H7 (cell line): ENCODE data around the gene GPR161. TPM values are rescaled to one million over a fixed set of nuclear protein-coding genes. Genes with fewer than 3 reads are reported as not detected.
"Not testable (repeated sequence)": the region's sequence is repeated elsewhere in the genome, so short reads cannot be mapped to it uniquely, and the experiment has no call there.

Experiments used
- DNase-seq: peaks from one replicate; pipeline ENCODE4 v3.0.0; 2012
- H3K27me3 ChIP-seq: 2 replicates; pipeline ENCODE4 v1.6.0; 2011; ENCODE audit warnings: mild to moderate bottlenecking, low read length; ENCODE audit not compliant: control insufficient read depth, insufficient read depth
- H3K36me3 ChIP-seq: replicated peaks from 2 replicates; pipeline ENCODE4 v1.5.1; 2011; ENCODE audit warnings: low read length; ENCODE audit not compliant: control insufficient read depth, insufficient read depth
- H3K4me3 ChIP-seq: 2 replicates; pipeline ENCODE4 v1.5.1; 2011; ENCODE audit warnings: low read depth, mild to moderate bottlenecking, control low read depth, low read length, moderate library complexity; ENCODE audit not compliant: insufficient read depth
- total RNA-seq: library from RNA; depleted of rRNA; stranded (reverse); fragments of >200 nt; shearing (Covaris generic); gene quantifications from 2 replicates; pipeline ENCODE4 v1.2.3, GENCODE V29; 2014

Gene GPR161
- total RNA-seq, 1 experiment from 2014 or later, result 20.4 TPM

GRCh38 chr1:168065506-168065905 is 71.2 kb downstream of the GPR161 start:
- Histone ChIP-seq H3K36me3 (peaks cover 3% of the 10 kb centered on the region), H3K4me3 (no peak overlapping the region), H3K27me3 (no peaks in the 10 kb centered on the region)
- no peak for DNase-seq

DNA sequence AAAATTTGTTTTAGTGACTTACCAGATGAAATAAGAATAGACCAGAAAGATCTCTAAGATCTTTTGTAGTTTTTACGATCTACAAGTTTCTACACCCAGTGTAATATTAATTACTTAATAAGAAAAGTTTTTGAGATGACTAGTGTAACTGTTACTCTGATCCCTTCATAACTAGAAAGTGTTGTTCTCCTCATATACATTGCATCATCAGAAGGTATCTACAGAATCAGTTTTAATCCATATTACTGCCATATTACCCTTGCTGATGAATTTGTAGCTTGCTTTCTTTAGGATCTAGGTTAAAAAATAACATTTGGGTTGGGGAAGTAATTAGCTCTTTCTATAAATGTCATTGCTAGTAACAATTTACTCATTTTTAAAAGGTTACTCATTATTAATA is 72.5 kb downstream of the GPR161 start:
- H3K36me3 ChIP-seq, result peaks cover 3% of the 10 kb centered on the region
- no peaks in the 10 kb centered on the region for H3K27me3 ChIP-seq
- DNase-seq, result no peak
- no peak overlapping the region for H3K4me3 ChIP-seq

DNA sequence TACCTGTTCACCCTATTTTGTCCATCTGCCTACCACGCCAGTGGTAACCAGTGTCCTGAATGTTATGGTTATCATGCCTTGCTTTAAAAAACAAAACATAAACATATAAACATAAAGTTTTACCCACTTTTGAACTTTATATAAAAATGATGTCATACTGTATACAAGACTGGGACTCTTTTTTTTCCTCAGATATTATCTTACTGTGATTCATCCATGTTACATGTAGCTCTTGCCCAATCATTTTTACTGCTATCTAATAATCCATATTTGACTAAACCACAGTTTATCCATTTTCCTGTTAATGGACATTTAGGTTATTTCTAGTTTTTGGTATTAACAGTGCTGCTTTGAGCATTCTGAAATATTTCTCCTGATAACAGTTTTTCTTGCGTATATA is 78.8 kb downstream of the GPR161 start:
- Histone ChIP-seq H3K27me3 (no peaks in the 10 kb centered on the region), H3K4me3 (no peak overlapping the region), H3K36me3 (no peaks in the 10 kb centered on the region)
- no peak for DNase-seq

DNA sequence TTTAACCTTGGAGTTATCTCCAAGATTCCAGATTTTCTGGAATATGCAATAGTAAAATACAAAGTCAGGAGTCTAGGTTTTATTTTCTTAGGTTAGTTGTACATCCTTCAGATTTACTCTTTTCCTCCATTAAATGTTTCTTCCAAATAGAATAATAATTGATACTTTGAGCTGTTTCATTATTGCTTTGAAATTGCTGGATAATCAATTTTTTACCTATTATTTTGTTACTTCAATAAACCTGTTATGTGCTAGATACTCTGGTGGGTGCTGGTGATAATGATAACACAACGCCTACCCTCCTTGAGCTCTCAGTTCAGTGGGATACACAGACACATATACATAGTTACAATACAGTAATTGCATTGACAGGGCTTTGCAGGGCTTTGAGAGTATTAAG is 79.4 kb downstream of the GPR161 start:
- no peaks in the 10 kb centered on the region for H3K36me3 ChIP-seq
- DNase-seq, result no peak
- no peak overlapping the region for H3K4me3 ChIP-seq
- H3K27me3 ChIP-seq, result no peaks in the 10 kb centered on the region

GRCh38 chr1:168056152-168056551 is 80.6 kb downstream of the GPR161 start:
- H3K36me3 ChIP-seq, DNase-seq: not testable (repeated sequence)

DNA sequence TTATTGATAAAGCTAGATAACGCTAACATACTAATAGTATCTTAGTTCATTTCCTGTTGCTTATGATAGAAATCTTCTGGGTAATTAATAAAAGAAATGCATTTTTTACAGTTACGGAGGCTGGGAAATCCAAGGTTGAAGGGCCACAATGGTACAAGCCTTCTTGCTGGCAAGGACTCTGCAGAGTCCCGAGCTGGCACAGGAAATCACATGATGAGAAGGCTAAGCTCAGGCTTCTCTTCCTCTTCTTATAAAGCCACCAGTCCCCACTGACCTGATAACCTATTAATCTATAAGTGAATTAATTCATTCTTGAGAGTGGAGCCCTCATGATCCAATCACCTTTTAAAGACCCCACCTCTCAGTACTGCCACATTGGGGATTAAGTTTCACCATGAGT is 82.6 kb downstream of the GPR161 start:
- H3K36me3 ChIP-seq, result no peaks in the 10 kb centered on the region

More at GRCh38 chr1:168056152-168056551, 80.6 kb downstream of the GPR161 start:
- not testable (repeated sequence) for H3K4me3 ChIP-seq, H3K27me3 ChIP-seq

GRCh38 chr1:168053681-168054080 is 83.0 kb downstream of the GPR161 start:
- DNase-seq, result no peak
- no peaks in the 10 kb centered on the region for H3K27me3 ChIP-seq
- no peaks in the 10 kb centered on the region for H3K36me3 ChIP-seq
- no peak overlapping the region for H3K4me3 ChIP-seq

More for the DNA sequence above, 82.6 kb downstream of the GPR161 start:
- H3K4me3 ChIP-seq, result no peak overlapping the region
- no peaks in the 10 kb centered on the region for H3K27me3 ChIP-seq
- DNase-seq, result no peak

DNA sequence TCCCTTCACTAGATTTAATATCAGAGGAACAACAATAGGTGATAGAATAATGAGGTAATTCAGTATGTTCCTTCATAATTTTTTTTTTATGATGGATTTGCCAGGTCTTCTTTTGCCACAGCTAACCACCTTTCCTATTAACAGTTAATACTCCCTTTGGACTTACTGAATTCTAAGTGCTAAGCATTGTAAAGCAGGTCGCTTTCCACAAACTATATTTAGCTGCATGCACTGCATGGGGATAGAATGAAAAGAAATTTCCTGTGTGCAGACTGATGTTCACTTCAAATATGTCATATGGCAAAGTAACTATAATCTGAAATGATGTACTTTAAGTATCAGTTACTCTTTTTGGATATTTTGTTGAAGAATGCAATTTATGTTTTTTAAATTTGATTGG is 85.8 kb downstream of the GPR161 start:
- Histone ChIP-seq H3K36me3 (no peaks in the 10 kb centered on the region; the same call in 1 of the 2 replicates), H3K4me3 (no peak overlapping the region), H3K27me3 (no peaks in the 10 kb centered on the region)
- DNase-seq, result no peak

DNA sequence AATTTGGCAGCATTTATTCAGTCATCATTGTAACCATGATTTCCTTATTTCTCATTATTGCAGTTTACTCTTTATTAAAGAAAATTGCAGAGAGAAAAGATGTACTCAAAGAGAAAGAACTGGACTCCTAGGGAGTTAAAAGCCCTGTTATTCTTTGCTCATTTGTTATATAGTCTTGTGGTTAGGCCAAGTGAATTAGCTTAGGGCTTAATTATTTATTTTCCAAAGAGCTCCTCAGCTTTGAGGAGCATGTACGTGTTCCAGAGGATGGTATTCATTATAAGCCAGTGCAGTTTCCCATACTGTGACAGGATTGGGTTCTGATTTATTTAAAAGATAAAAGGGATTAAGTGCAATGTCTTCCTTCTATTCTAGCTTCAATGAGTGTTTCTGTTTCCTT is 86.4 kb downstream of the GPR161 start:
- no peak for DNase-seq
- no peaks in the 10 kb centered on the region; the same call in 1 of the 2 replicates for H3K36me3 ChIP-seq
- no peaks in the 10 kb centered on the region for H3K27me3 ChIP-seq
- no peak overlapping the region for H3K4me3 ChIP-seq

- DNase-seq, result no peak
- Histone ChIP-seq H3K36me3 (no peaks in the 10 kb centered on the region; the same call in none of the 2 replicates), H3K27me3 (no peaks in the 10 kb centered on the region), H3K4me3 (no peak overlapping the region)
Measured at GRCh38 chr1:168045311-168045710, 91.4 kb downstream of the GPR161 start.

DNA sequence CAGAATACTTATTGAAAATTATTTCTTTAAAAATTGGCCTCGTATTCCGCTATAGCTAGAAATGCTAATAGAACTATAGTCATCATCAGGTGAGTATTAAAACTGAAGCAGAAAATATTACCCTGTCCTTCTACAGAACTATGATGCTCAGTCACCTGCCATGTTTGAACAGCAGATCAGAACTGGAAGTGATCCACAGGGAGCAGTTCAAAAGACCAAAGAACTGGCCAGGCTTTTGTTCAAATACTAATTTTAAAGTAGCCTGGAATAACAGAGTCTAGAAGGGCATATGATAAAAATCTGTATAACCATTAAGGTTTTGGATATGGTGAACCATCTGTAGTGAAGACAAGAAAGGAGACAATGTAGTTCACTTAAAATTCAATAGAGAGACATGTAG is 94.4 kb downstream of the GPR161 start:
- DNase-seq, result no peak
- Histone ChIP-seq H3K4me3 (no peak overlapping the region), H3K27me3 (no peaks in the 10 kb centered on the region), H3K36me3 (no peaks in the 10 kb centered on the region; the same call in none of the 2 replicates)

- DNase-seq, result no peak
- Histone ChIP-seq H3K27me3 (no peaks in the 10 kb centered on the region), H3K4me3 (no peak overlapping the region), H3K36me3 (no peaks in the 10 kb centered on the region)
Measured at GRCh38 chr1:168035345-168035744, 101.4 kb downstream of the GPR161 start.

- H3K36me3 ChIP-seq, result no peaks in the 10 kb centered on the region
- DNase-seq, result no peak
- no peak overlapping the region for H3K4me3 ChIP-seq
- H3K27me3 ChIP-seq, result no peaks in the 10 kb centered on the region
Measured at GRCh38 chr1:168032029-168032428, 104.7 kb downstream of the GPR161 start.

DNA sequence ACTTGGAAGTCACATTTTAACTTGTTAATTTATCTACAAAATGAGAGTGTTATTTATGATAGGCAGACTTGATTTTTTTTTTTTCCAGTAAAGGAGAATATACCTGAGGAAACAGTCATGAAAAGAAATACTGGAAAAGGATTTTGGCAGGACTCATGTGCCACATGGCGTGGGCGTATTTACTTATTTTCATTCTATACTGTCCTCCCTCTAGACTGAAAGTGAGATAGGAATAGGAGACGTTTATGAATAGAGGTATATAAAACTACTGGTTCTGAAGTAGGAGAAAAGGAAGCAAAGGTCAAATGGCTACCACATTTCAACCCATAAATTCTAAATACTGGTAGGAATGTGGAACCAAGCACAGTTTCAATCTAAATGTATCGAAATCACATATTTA is 105.1 kb downstream of the GPR161 start:
- Histone ChIP-seq H3K4me3 (no peak overlapping the region), H3K36me3 (no peaks in the 10 kb centered on the region), H3K27me3 (no peaks in the 10 kb centered on the region)
- no peak for DNase-seq

GRCh38 chr1:168031198-168031597 is 105.5 kb downstream of the GPR161 start:
- H3K36me3 ChIP-seq, result no peaks in the 10 kb centered on the region
- no peak overlapping the region for H3K4me3 ChIP-seq
- H3K27me3 ChIP-seq, result no peaks in the 10 kb centered on the region
- DNase-seq, result no peak
